ENCODE measurements around the gene COL9A2.

- TF ChIP-seq, protein P1, sequence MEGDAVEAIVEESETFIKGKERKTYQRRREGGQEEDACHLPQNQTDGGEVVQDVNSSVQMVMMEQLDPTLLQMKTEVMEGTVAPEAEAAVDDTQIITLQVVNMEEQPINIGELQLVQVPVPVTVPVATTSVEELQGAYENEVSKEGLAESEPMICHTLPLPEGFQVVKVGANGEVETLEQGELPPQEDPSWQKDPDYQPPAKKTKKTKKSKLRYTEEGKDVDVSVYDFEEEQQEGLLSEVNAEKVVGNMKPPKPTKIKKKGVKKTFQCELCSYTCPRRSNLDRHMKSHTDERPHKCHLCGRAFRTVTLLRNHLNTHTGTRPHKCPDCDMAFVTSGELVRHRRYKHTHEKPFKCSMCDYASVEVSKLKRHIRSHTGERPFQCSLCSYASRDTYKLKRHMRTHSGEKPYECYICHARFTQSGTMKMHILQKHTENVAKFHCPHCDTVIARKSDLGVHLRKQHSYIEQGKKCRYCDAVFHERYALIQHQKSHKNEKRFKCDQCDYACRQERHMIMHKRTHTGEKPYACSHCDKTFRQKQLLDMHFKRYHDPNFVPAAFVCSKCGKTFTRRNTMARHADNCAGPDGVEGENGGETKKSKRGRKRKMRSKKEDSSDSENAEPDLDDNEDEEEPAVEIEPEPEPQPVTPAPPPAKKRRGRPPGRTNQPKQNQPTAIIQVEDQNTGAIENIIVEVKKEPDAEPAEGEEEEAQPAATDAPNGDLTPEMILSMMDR (IDR thresholded peaks at IDR 0.05): no peak
- TF ChIP-seq POLR2A (IDR thresholded peaks at IDR 0.05) (no peak), EP300 (IDR thresholded peaks at IDR 0.05) (no peak)
Measured at GRCh38 chr1:40361637-40362036, 44.6 kb upstream of the COL9A2 start.
